Trophoblast cell (in vitro differentiated cells and primary cell): Measurements from ENCODE around the gene SF3B2.

Experiments
- DNase-seq, 2 donors: peaks; one replicate each; pipeline ENCODE4 v3.0.0-alpha.2; 2016
- H2AFZ ChIP-seq: 2 replicates; pipeline ENCODE4 v1.6.1; 2013; ENCODE audit warnings: low read length, moderate library complexity, mild to moderate bottlenecking; ENCODE audit not compliant: insufficient read depth, poor library complexity
- H2AK5ac ChIP-seq: 2 replicates; pipeline ENCODE4 v1.6.1; 2013; ENCODE audit warnings: mild to moderate bottlenecking, low read length
- H2BK120ac ChIP-seq: 2 replicates; pipeline ENCODE4 v1.6.1; 2013; ENCODE audit warnings: low read length, mild to moderate bottlenecking, moderate library complexity; ENCODE audit not compliant: insufficient read depth, poor library complexity
- H2BK12ac ChIP-seq: 2 replicates; pipeline ENCODE4 v1.6.1; 2013; ENCODE audit warnings: mild to moderate bottlenecking, low read length, moderate library complexity
- H2BK5ac ChIP-seq: 2 replicates; pipeline ENCODE4 v1.6.1; 2013; ENCODE audit warnings: low read length, low read depth, moderate library complexity, mild to moderate bottlenecking; ENCODE audit not compliant: poor library complexity
- H3K14ac ChIP-seq: 2 replicates; pipeline ENCODE4 v1.6.1; 2013; ENCODE audit warnings: mild to moderate bottlenecking, low read length
- H3K18ac ChIP-seq: 2 replicates; pipeline ENCODE4 v1.6.1; 2013; ENCODE audit warnings: mild to moderate bottlenecking, low read length
- H3K23ac ChIP-seq: 2 replicates; pipeline ENCODE4 v1.6.1; 2013; ENCODE audit warnings: low read length
- H3K27ac ChIP-seq: 2 replicates; pipeline ENCODE4 v1.5.1; 2013; ENCODE audit warnings: low read depth, mild to moderate bottlenecking, inconsistent platforms, low read length, moderate library complexity
- H3K27me3 ChIP-seq: 2 replicates; pipeline ENCODE4 v1.6.1; 2013; ENCODE audit warnings: inconsistent platforms, mild to moderate bottlenecking, low read length, moderate library complexity; ENCODE audit not compliant: insufficient read depth
- H3K36me3 ChIP-seq, 2 experiments: 1 replicate in 1 of 2; 2 replicates in 1 of 2; pipeline ENCODE4 v1.6.1; 2013; ENCODE audit warnings: low read length in 2 of 2, mild to moderate bottlenecking in 2 of 2, moderate library complexity in 1 of 2; ENCODE audit not compliant: insufficient read depth in 2 of 2, control insufficient read depth in 1 of 2
- H3K4ac ChIP-seq: 2 replicates; pipeline ENCODE4 v1.6.1; 2013; ENCODE audit warnings: low read depth, mild to moderate bottlenecking, low read length, moderate library complexity
- H3K4me1 ChIP-seq, 2 experiments: 1 replicate in 1 of 2; 2 replicates in 1 of 2; pipeline ENCODE4 v1.6.1; 2013; ENCODE audit warnings: low read length in 2 of 2, mild to moderate bottlenecking in 2 of 2, moderate library complexity in 1 of 2; ENCODE audit not compliant: insufficient read depth in 2 of 2, control insufficient read depth in 1 of 2
- H3K4me2 ChIP-seq: 2 replicates; pipeline ENCODE4 v1.6.1; 2013; ENCODE audit warnings: inconsistent platforms, mild to moderate bottlenecking, low read length, moderate library complexity
- H3K4me3 ChIP-seq: 2 replicates; pipeline ENCODE4 v1.5.1; 2013; ENCODE audit warnings: mild to moderate bottlenecking, low read depth, low read length, inconsistent platforms
- H3K79me1 ChIP-seq: one replicate; pipeline ENCODE4 v1.6.1; 2013; ENCODE audit warnings: low read length
- H3K79me2 ChIP-seq: 2 replicates; pipeline ENCODE4 v1.6.1; 2013; ENCODE audit warnings: low read length, mild to moderate bottlenecking; ENCODE audit not compliant: control insufficient read depth, insufficient read depth, poor library complexity
- H3K9ac ChIP-seq: 2 replicates; pipeline ENCODE4 v1.6.1; 2013; ENCODE audit warnings: mild to moderate bottlenecking, low read length
- H3K9me3 ChIP-seq: 2 replicates; pipeline ENCODE4 v1.6.1; 2013; ENCODE audit warnings: low read depth, mild to moderate bottlenecking, control low read depth, inconsistent platforms, low read length; ENCODE audit not compliant: insufficient read depth
- H4K12ac ChIP-seq: 2 replicates; pipeline ENCODE4 v1.6.1; 2013; ENCODE audit warnings: low read depth, mild to moderate bottlenecking, low read length, moderate library complexity
- H4K8ac ChIP-seq: 2 replicates; pipeline ENCODE4 v1.6.1; 2013; ENCODE audit warnings: low read depth, mild to moderate bottlenecking, low read length, moderate library complexity
- H4K91ac ChIP-seq: one replicate; pipeline ENCODE4 v1.6.1; 2013; ENCODE audit warnings: low read depth, mild to moderate bottlenecking, low read length, moderate library complexity
- WGBS: extraction: QIAGEN DNeasy Blood & Tissue Kit; methylation state at CpG from one replicate; pipeline ENCODE4 v1.1.7; 2013; ENCODE audit warnings: missing lambda C conversion rate; ENCODE audit not compliant: insufficient read length, insufficient coverage; ENCODE audit errors: extremely low coverage; 5-methylcytosine and 5-hydroxymethylcytosine counted together

Gene SF3B2

GRCh38 chr11:66061268-66061667, 9.1 kb downstream of the SF3B2 start:
- no peak overlapping the region for H2AFZ ChIP-seq
- H4K91ac ChIP-seq = no peak overlapping the region
- no peak overlapping the region for H3K4ac ChIP-seq
- H3K18ac ChIP-seq = no peak overlapping the region
- H3K14ac ChIP-seq = no peak overlapping the region
- no peak overlapping the region for H3K4me2 ChIP-seq
- H2AK5ac ChIP-seq = no peak overlapping the region
- no peak overlapping the region for H2BK12ac ChIP-seq
- H2BK120ac ChIP-seq = no peak overlapping the region
- no peak for DNase-seq
- no peaks in the 10 kb centered on the region for H3K4me1 ChIP-seq
- no peaks in the 10 kb centered on the region for H3K79me1 ChIP-seq
- no peak overlapping the region for H4K8ac ChIP-seq
- no peak overlapping the region for H3K9ac ChIP-seq
- H3K27me3 ChIP-seq = no peaks in the 10 kb centered on the region
- no peak overlapping the region for H3K27ac ChIP-seq
- H2BK5ac ChIP-seq = no peak overlapping the region
- WGBS = no CpG with 5 or more reads among the region's 6 CpGs
- H3K23ac ChIP-seq = no peak overlapping the region
- H3K4me3 ChIP-seq = no peak overlapping the region
- no peak overlapping the region for H4K12ac ChIP-seq
- peaks cover 3% of the 10 kb centered on the region for H3K9me3 ChIP-seq
- no peaks in the 10 kb centered on the region for H3K79me2 ChIP-seq
- peaks cover 60 to 75% of the 10 kb centered on the region in 2 experiments for H3K36me3 ChIP-seq

GRCh38 chr11:66062408-66062807, 10.2 kb downstream of the SF3B2 start:
- no peak overlapping the region for H2AK5ac ChIP-seq
- H3K27ac ChIP-seq = no peak overlapping the region
- H3K79me2 ChIP-seq = no peaks in the 10 kb centered on the region
- H2BK120ac ChIP-seq = no peak overlapping the region
- H3K23ac ChIP-seq = no peak overlapping the region
- no peak overlapping the region for H3K18ac ChIP-seq
- no peak overlapping the region for H4K91ac ChIP-seq
- no peak overlapping the region for H3K4me2 ChIP-seq
- H3K27me3 ChIP-seq = no peaks in the 10 kb centered on the region
- no peak overlapping the region for H3K4ac ChIP-seq
- peaks cover 56 to 76% of the 10 kb centered on the region in 2 experiments for H3K36me3 ChIP-seq
- DNase-seq = no peak
- WGBS = no CpG with 5 or more reads among the region's 2 CpGs
- H2BK5ac ChIP-seq = no peak overlapping the region
- no peak overlapping the region for H3K14ac ChIP-seq
- no peak overlapping the region for H2BK12ac ChIP-seq
- H2AFZ ChIP-seq = no peak overlapping the region
- H3K79me1 ChIP-seq = no peaks in the 10 kb centered on the region
- H4K8ac ChIP-seq = no peak overlapping the region
- no peak overlapping the region for H3K9ac ChIP-seq
- H3K4me1 ChIP-seq = no peaks in the 10 kb centered on the region
- H3K4me3 ChIP-seq = no peak overlapping the region
- no peak overlapping the region for H4K12ac ChIP-seq
- H3K9me3 ChIP-seq = peaks cover 3% of the 10 kb centered on the region

- H3K4me2 ChIP-seq = no peak overlapping the region
- no peak overlapping the region for H4K12ac ChIP-seq
- H3K27me3 ChIP-seq = no peaks in the 10 kb centered on the region
- H3K4me3 ChIP-seq = no peak overlapping the region
- H3K36me3 ChIP-seq = peaks cover 57 to 78% of the 10 kb centered on the region in 2 experiments
- no peak overlapping the region for H4K8ac ChIP-seq
- no peaks in the 10 kb centered on the region for H3K79me1 ChIP-seq
- H3K9ac ChIP-seq = no peak overlapping the region
- H3K23ac ChIP-seq = no peak overlapping the region
- no peak overlapping the region for H2BK12ac ChIP-seq
- H3K14ac ChIP-seq = no peak overlapping the region
- no CpG with 5 or more reads among the region's 2 CpGs for WGBS
- no peak overlapping the region for H2BK5ac ChIP-seq
- no peak overlapping the region for H4K91ac ChIP-seq
- H2AK5ac ChIP-seq = no peak overlapping the region
- no peak overlapping the region for H2BK120ac ChIP-seq
- H3K4ac ChIP-seq = no peak overlapping the region
- no peaks in the 10 kb centered on the region for H3K79me2 ChIP-seq
- H3K18ac ChIP-seq = no peak overlapping the region
- no peak overlapping the region for H3K27ac ChIP-seq
- H3K4me1 ChIP-seq = no peaks in the 10 kb centered on the region
- DNase-seq = no peak
- no peak overlapping the region for H2AFZ ChIP-seq
- H3K9me3 ChIP-seq = peaks cover 3% of the 10 kb centered on the region
Measured at GRCh38 chr11:66063900-66064299, 11.7 kb downstream of the SF3B2 start.

DNA sequence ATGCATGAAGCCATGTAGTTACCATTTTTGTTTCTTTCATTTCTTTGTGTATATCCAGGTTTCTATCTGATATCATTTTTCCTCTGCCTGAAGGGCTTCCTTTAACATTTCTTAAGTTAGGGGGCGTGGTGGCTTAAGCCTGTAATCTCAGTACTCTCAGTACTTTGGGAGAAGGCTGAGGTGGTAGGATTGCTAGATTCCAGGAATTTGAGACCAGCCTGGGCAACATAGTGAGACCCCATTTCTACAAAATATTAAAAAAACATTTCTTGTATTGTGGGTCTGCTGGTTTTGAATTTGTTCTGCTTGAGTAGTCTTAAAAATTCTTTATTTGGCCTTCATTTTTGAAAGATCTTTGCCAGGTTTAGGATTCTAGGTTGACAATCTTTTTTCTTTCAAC, 12.4 kb downstream of the SF3B2 start:
- Histone ChIP-seq H3K27me3 (no peaks in the 10 kb centered on the region), H3K14ac (no peak overlapping the region), H2AK5ac (no peak overlapping the region), H3K4me3 (no peak overlapping the region), H3K4me1 (peaks cover 3% of the 10 kb centered on the region in 2 experiments), H3K9me3 (peaks cover 3% of the 10 kb centered on the region), H3K79me2 (peaks cover under 1% of the 10 kb centered on the region), H3K23ac (no peak overlapping the region), H4K12ac (no peak overlapping the region), H2AFZ (no peak overlapping the region), H3K36me3 (peaks cover 54 to 75% of the 10 kb centered on the region in 2 experiments), H3K9ac (no peak overlapping the region), H2BK12ac (no peak overlapping the region), H3K79me1 (peaks cover 3% of the 10 kb centered on the region), H2BK120ac (no peak overlapping the region), H4K91ac (no peak overlapping the region), H3K27ac (no peak overlapping the region), H2BK5ac (no peak overlapping the region), H3K18ac (no peak overlapping the region), H4K8ac (no peak overlapping the region), H3K4me2 (no peak overlapping the region), H3K4ac (no peak overlapping the region)
- no CpG with 5 or more reads among the region's 1 CpG for WGBS
- DNase-seq = no peak
